K562 (cell line): ENCODE data around the gene RARRES2. TPM values are rescaled to one million over a fixed set of nuclear protein-coding genes. Genes with fewer than 3 reads are reported as not detected.

Experiments used
- ATAC-seq: fragments of 200-7000 bp; cut with Tn5 transposase; 3 replicates; pipeline ENCODE4 v1.9.1; 2020; ENCODE audit warnings: moderate library complexity
- BruUV-seq: library from RNA; stranded (reverse); fragments of 400-500 nt; replicated peaks from 2 replicates; lab custom pipeline; 2021; lab: Mats Ljungman, UMichigan
- CTCF ChIA-PET: fragments of 300-600 bp; formaldehyde crosslinking; extraction: SDS; loops from one replicate; lab custom pipeline; 2021; ENCODE audit warnings: low intra/inter-chr PET ratio; lab: Yijun Ruan, JAX
- POLR2A ChIA-PET: fragments of 300-600, 350-650 bp; sonication (Branson Sonifier 250); formaldehyde crosslinking; extraction: SDS; loops from one replicate; lab custom pipeline; 2021; ENCODE audit warnings: antibody characterized with exemption, inconsistent platforms; lab: Yijun Ruan, JAX
- DNase-seq, 4 experiments: peaks; one replicate each; pipeline versions ENCODE4 v3.0.0 to v3.0.0-alpha.2; 2011 to 2018; ENCODE audit warnings: low spot score in 3 of 4, mixed read lengths in 3 of 4; ENCODE audit errors: extremely low read depth in 1 of 4
- FAIRE-seq: peaks from 2 replicates; lab custom pipeline; 2011; peaks lifted over from hg19 to GRCh38; lab: Jason Lieb, UNC
- H2AFZ ChIP-seq: 2 replicates; pipeline ENCODE4 v1.6.0; 2011; ENCODE audit warnings: low read depth, low read length, control low read depth, inconsistent platforms
- H3K27ac ChIP-seq: fragments of 200-600 bp; 3 replicates; pipeline ENCODE4 v1.8.0; 2011; ENCODE audit warnings: low read depth, mild to moderate bottlenecking, control low read depth, inconsistent platforms, low read length, moderate library complexity, mixed read lengths; ENCODE audit errors: extremely low read depth
- H3K27me3 ChIP-seq, 2 experiments: fragments of 300-600 bp in 1 of 2; 2 replicates in 1 of 2; 3 replicates in 1 of 2; pipeline versions ENCODE4 v1.6.0 to v1.8.0; 2011; ENCODE audit warnings: inconsistent platforms in 2 of 2, low read length in 2 of 2, mild to moderate bottlenecking in 1 of 2, mixed read lengths in 1 of 2, moderate library complexity in 1 of 2; ENCODE audit not compliant: control insufficient read depth in 2 of 2, insufficient read depth in 2 of 2
- H3K36me3 ChIP-seq: fragments of 300-600 bp; 3 replicates; pipeline ENCODE4 v1.8.0; 2011; ENCODE audit warnings: mild to moderate bottlenecking, low read length, inconsistent platforms; ENCODE audit not compliant: control insufficient read depth, insufficient read depth
- H3K4me1 ChIP-seq, 2 experiments: fragments of 200-600 bp in 1 of 2; replicated peaks in 1 of 2; 2 replicates in 1 of 2; 3 replicates in 1 of 2; pipeline versions ENCODE4 v1.5.1 to v1.8.0; 2011; ENCODE audit warnings: inconsistent platforms in 2 of 2, low read length in 2 of 2, mild to moderate bottlenecking in 1 of 2, mixed read lengths in 1 of 2, moderate library complexity in 1 of 2; ENCODE audit not compliant: control insufficient read depth in 2 of 2, insufficient read depth in 2 of 2
- H3K4me2 ChIP-seq: 2 replicates; pipeline ENCODE4 v1.6.1; 2011; ENCODE audit warnings: low read length, control low read depth, inconsistent platforms, mixed read lengths; ENCODE audit not compliant: insufficient read depth
- H3K4me3 ChIP-seq: fragments of 200-600 bp; sonication (generic), shearing (Covaris generic); 2 replicates; pipeline ENCODE4 v1.5.1; 2016; ENCODE audit warnings: control low read depth, inconsistent platforms
- H3K79me2 ChIP-seq: fragments of 200-600 bp; 3 replicates; pipeline ENCODE4 v1.8.0; 2011; ENCODE audit warnings: low read length, inconsistent platforms; ENCODE audit not compliant: control insufficient read depth, insufficient read depth
- H3K9ac ChIP-seq, 2 experiments: 2 replicates each; pipeline versions ENCODE4 v1.6.0 to v1.6.1; 2011; ENCODE audit warnings: low read depth in 2 of 2, low read length in 2 of 2, control low read depth in 1 of 2, inconsistent platforms in 1 of 2, mild to moderate bottlenecking in 1 of 2, mixed read lengths in 1 of 2; ENCODE audit not compliant: insufficient read depth in 1 of 2
- H3K9me1 ChIP-seq: one replicate; pipeline ENCODE4 v1.6.0; 2011; ENCODE audit warnings: inconsistent platforms, mild to moderate bottlenecking, low read length, moderate library complexity; ENCODE audit not compliant: control insufficient read depth, insufficient read depth
- H3K9me3 ChIP-seq: replicated peaks from 2 replicates; pipeline ENCODE4 v1.5.1; 2011; ENCODE audit warnings: low read depth, low read length, inconsistent platforms; ENCODE audit not compliant: control insufficient read depth, insufficient read depth
- H4K20me1 ChIP-seq: replicated peaks from 2 replicates; pipeline ENCODE4 v1.6.1; 2011; ENCODE audit warnings: low read length, inconsistent platforms, mixed read lengths; ENCODE audit not compliant: control insufficient read depth, insufficient read depth
- MCM5 ChIP-seq: fragments of 450-650 bp; IDR thresholded peaks from 2 replicates; pipeline ENCODE4 v1.6.1; 2016; ENCODE audit warnings: low read depth
- NBN ChIP-seq: fragments of 450-650 bp; IDR thresholded peaks from 2 replicates; pipeline ENCODE4 v1.6.1; 2016; ENCODE audit warnings: low read depth, mild to moderate bottlenecking
- NCOA6 ChIP-seq: fragments of 450-650 bp; IDR thresholded peaks from 2 replicates; pipeline ENCODE4 v1.6.1; 2017; ENCODE audit warnings: mild to moderate bottlenecking
- RBM22 ChIP-seq: fragments of 200-400 bp; formaldehyde crosslinking; IDR thresholded peaks from 2 replicates; pipeline ENCODE4 v1.6.1; 2018; ENCODE audit warnings: low read length, low read depth; ENCODE audit not compliant: poor library complexity, severe bottlenecking
- SP2 ChIP-seq: IDR thresholded peaks from 2 replicates; pipeline ENCODE4 v1.6.1; 2011; ENCODE audit warnings: mild to moderate bottlenecking, low read depth, low read length, moderate library complexity; ENCODE audit not compliant: poor library complexity, severe bottlenecking; ENCODE audit errors: extremely low read depth
- SRSF3 ChIP-seq: fragments of 200-400 bp; formaldehyde crosslinking; IDR thresholded peaks from 2 replicates; pipeline ENCODE4 v1.6.1; 2016; ENCODE audit warnings: mild to moderate bottlenecking, low read length, moderate library complexity; ENCODE audit not compliant: insufficient read depth
- TFAM ChIP-seq: fragments of 250-450 bp; sonication (Bioruptor Pico); conservative IDR thresholded peaks from 2 replicates; pipeline ENCODE4 v1.5.0; 2021; ENCODE audit warnings: mild to moderate bottlenecking, moderate library complexity
- TFE3 ChIP-seq: fragments of 450-650 bp; formaldehyde crosslinking; IDR thresholded peaks from 2 replicates; pipeline ENCODE4 v1.4.0; 2020; ENCODE audit warnings: mild to moderate bottlenecking, mixed read lengths
- TRIM25 ChIP-seq: fragments of 450-650 bp; IDR thresholded peaks from 2 replicates; pipeline ENCODE4 v1.7.0; 2016; ENCODE audit warnings: borderline replicate concordance
- WGBS: fragments of 100-300 bp; shearing (Covaris generic); methylation state at CpG from one replicate; pipeline ENCODE4 v1.1.6; 2016; ENCODE audit warnings: low coverage, mixed read lengths; ENCODE audit not compliant: insufficient coverage; ENCODE audit errors: missing lambda C conversion rate; 5-methylcytosine and 5-hydroxymethylcytosine counted together
- in situ Hi-C: fragments of 300-500 bp; cut with MboI; formaldehyde crosslinking; loops from 4 replicates; pipeline ENCODE4 v1.15.0; 2018; ENCODE audit warnings: inconsistent platforms, mixed read lengths
- intact Hi-C: fragments of 100-400 bp; cut with micrococcal nuclease; formaldehyde crosslinking; loops from 2 replicates; pipeline ENCODE4 v1.14.2; 2022
- polyA plus RNA-seq, 8 experiments: library from polyadenylated mRNA; depleted of rRNA in 4 of 8; stranded (reverse) in 5 of 8; unstranded in 3 of 8; fragments of >200 nt; fragmentation: Nextera tagmentation in 2 of 8; fragmentation: Illumina TruSeq in 1 of 8; extraction: Ambion mirVana in 2 of 8; extraction: Trizol in 1 of 8; gene quantifications; 2 replicates each; pipeline versions ENCODE4 v1.2.1 to v1.2.3, GENCODE V29; 2011 to 2014; ENCODE audit warnings: inconsistent platforms in 1 of 8, missing spikeins in 1 of 8
- total RNA-seq, 7 experiments: library from RNA; depleted of rRNA in 6 of 7; stranded (reverse); fragments of >200 nt in 6 of 7; fragmentation: Illumina TruSeq in 2 of 7; extraction: Trizol in 2 of 7; gene quantifications; 2 replicates each; pipeline versions ENCODE4 v1.2.1 to v1.2.3, GENCODE V29; 2011 to 2021; ENCODE audit warnings: low replicate concordance in 1 of 7

The RARRES2 gene
- total and polyA plus RNA-seq, 9 of the 15 experiments (the other 6 are each of a cell fraction or from before 2014, with no cell fraction given): 0.11 to 1.7 (median 0.23) TPM; not detected in 6

GRCh38 chr7:150327308-150327707, 14.1 kb downstream of the RARRES2 start:
- H3K9me1 ChIP-seq: no peaks in the 10 kb centered on the region
- H3K9me3 ChIP-seq: no peaks in the 10 kb centered on the region
- no peak overlapping the region for H3K27ac ChIP-seq
- no peak overlapping the region for H2AFZ ChIP-seq
- H3K79me2 ChIP-seq: peaks cover 62% of the 10 kb centered on the region
- no peaks in the 10 kb centered on the region; the same call in 1 of the 2 replicates for H4K20me1 ChIP-seq
- H3K27me3 ChIP-seq: no peaks in the 10 kb centered on the region
- H3K36me3 ChIP-seq: peaks cover 79% of the 10 kb centered on the region
- no peak for DNase-seq
- WGBS: 100% methylated on average over 3 of the region's 3 CpGs
- H3K4me1 ChIP-seq: peaks cover 14 to 42% of the 10 kb centered on the region in 2 experiments; a peak in 4 of 5 replicates
- CTCF ChIA-PET: no interaction called here
- no peak overlapping the region for H3K9ac ChIP-seq
- FAIRE-seq: no peak
- no TSS peak for BruUV-seq
- intact Hi-C loops: no loop called here
- H3K4me2 ChIP-seq: no peak overlapping the region
- TF ChIP-seq SRSF3 (no peak), RBM22 (no peak), MCM5 (no peak), TRIM25 (no peak), NBN (no peak), NCOA6 (no peak), TFAM (CRISPR knock-in tag) (no peak), TFE3 (CRISPR knock-in tag) (no peak), SP2 (no peak)
- TF ChIP-seq, all 486 proteins: peak for 0
- POLR2A ChIA-PET: interaction anchor here (1.7 kb wide), 1 partner anchor 26 kb away, joined by 5 read pairs; no protein-coding TSS in a partner anchor
- no peak overlapping the region for H3K4me3 ChIP-seq
- in situ Hi-C loops: no loop called here
- no peak for ATAC-seq
